Smooth muscle cell of the pulmonary artery (primary cell): ENCODE results near the gene BACE2. TPM values are rescaled to one million over a fixed set of nuclear protein-coding genes. Genes with fewer than 3 reads are reported as not detected.

ENCODE experiments used
- total RNA-seq: library from RNA; depleted of rRNA; stranded (reverse); fragments of >200 nt; gene quantifications from 2 replicates; pipeline ENCODE4 v1.2.3, GENCODE V29; 2014

The BACE2 gene
- total RNA-seq: 120 and 146 TPM in 2 replicates

DNA sequence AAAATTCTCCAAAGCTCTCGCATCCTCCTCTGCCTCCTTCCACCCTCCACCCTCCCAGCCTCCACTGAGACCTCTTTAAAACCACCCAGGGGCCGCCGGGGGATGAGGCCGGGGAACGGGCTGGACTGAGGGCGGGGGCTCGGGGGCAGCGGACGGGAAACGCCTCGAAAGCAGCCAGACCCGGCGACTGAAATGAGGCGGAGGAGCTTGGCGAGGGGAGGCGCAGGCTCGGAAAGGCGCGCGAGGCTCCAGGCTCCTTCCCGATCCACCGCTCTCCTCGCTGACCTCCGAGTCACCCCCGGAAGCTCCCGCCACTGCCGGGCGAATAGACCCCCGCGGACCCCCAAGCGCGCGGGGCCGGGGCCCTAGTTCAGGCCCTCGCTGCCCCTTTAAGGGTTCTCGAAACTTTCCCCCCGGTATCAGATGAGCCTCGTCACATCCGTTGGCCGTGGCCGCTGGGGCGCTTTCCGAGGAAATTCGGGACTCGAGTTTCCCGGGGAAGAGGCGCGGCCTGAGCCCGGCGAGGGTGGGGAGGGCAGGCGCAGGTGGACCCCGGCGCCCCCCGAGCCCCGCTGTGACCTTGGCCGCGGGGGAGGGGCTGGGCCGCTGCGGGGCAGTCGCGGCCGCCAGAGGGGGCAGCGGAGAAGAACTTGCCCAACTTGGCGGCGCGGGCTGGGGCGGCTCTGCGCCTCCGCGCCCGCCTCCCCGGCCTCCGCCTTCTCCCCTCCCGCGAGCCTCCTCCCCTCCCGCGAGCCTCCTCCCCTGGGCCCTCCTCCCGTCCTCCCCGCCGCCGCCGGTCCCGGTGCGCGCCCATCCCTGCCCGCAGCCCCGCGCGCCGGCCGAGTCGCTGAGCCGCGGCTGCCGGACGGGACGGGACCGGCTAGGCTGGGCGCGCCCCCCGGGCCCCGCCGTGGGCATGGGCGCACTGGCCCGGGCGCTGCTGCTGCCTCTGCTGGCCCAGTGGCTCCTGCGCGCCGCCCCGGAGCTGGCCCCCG is at the start of gene BACE2:
Gene BACE2 (plus strand): TSS at position 813 of the 995 bp plus-strand sequence. CDS start 104 bp downstream, at position 917.

DNA sequence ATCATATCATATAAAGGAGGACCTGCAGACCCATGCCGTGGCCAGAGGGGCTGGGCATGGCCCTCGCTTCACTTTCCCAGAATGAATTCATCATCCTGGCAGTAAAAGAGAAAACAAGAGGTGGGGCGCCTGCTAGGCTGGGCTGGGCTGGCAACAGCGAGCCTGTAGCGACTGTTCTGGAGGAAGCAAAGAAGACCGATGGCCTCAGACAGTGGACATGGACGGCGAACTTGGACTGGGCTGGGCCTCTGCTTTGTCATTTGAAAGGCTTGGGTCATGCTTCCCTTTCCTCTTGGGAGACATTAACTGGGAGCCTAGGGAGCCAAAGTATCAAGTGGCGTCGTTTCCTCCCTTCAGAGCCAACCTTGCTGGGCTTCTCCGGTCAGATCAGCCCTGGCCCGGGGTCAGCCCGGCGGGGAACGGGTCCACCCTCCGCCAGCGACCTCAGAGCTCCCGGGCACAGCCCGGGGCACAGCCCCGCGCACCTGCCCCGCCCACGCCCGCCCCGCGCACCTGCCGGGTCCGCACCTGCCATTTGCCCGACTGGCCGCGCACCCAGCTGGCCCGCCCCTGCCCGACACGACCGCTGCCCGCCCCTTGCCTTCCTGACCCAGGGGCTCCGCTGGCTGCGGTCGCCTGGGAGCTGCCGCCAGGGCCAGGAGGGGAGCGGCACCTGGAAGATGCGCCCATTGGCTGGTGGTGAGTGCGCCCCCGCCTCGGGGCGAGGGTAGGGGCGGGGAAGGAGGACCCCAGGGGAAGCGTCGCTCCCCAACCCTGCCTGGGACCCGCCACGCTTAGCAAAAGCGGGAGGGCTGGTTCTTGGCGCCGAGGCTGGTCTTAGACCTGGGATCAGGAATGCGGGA is 148.5 kb downstream of the BACE2 start, which contains the start of gene FAM3B:
Gene FAM3B (plus strand): TSS at position 602 of the 863 bp plus-strand sequence. CDS start 79 bp downstream, at position 681.

Other genes starting within 250 kb of the BACE2 start
- not detected in 2 replicates for gene FAM3B, start 148.6 kb downstream of the BACE2 start, total RNA-seq
- gene MX2, start 193.9 kb downstream of the BACE2 start, total RNA-seq: 2.2 and 3.3 TPM in 2 replicates